ENCODE measurements around the gene VASN.
"Not testable (repeated sequence)": the region's sequence is repeated elsewhere in the genome, so short reads cannot be mapped to it uniquely, and the experiment has no call there.

The VASN gene

GRCh38 chr16:4337540-4338088 is 34.0 kb upstream of the VASN start:
- no peak for DNase-seq

GRCh38 chr16:4338125-4338582 is 33.5 kb upstream of the VASN start:
- DNase-seq, result no peak

- DNase-seq, result no peak
These were observed 32.8 kb upstream of the VASN start for GRCh38 chr16:4338712-4339299.

- DNase-seq, result no peak
These were observed 32.2 kb upstream of the VASN start for GRCh38 chr16:4339455-4339854.

- DNase-seq, result no peak
These were observed 31.7 kb upstream of the VASN start for GRCh38 chr16:4339909-4340308.

- DNase-seq, result no peak
These were observed 31.2 kb upstream of the VASN start for GRCh38 chr16:4340443-4340842.

GRCh38 chr16:4341250-4341649 is 30.4 kb upstream of the VASN start:
- no peak for DNase-seq

GRCh38 chr16:4342866-4343744 is 28.5 kb upstream of the VASN start:
- no peak for DNase-seq

GRCh38 chr16:4344300-4344982 is 27.2 kb upstream of the VASN start:
- DNase-seq, result not testable (repeated sequence)

- no peak for DNase-seq
These were observed 26.4 kb upstream of the VASN start for GRCh38 chr16:4344983-4345835.

- DNase-seq, result no peak
These were observed 25.5 kb upstream of the VASN start for GRCh38 chr16:4345836-4346781.

GRCh38 chr16:4347010-4347409 is 24.6 kb upstream of the VASN start:
- no peak for DNase-seq

- no peak for DNase-seq
These were observed 23.7 kb upstream of the VASN start for GRCh38 chr16:4347765-4348509.

GRCh38 chr16:4349332-4349731 is 22.3 kb upstream of the VASN start:
- no peak for DNase-seq

GRCh38 chr16:4350365-4350786 is 21.3 kb upstream of the VASN start:
- no peak for DNase-seq

GRCh38 chr16:4350787-4351659 is 20.6 kb upstream of the VASN start, which contains the start of gene PAM16:
TSS of gene PAM16 (minus strand) at chr16:4351321. CDS start at chr16:4351234, 87 bp downstream.
- DNase-seq, result peak; percentile 99

GRCh38 chr16:4351880-4352279 is 19.8 kb upstream of the VASN start:
- DNase-seq, result no peak

GRCh38 chr16:4352843-4353242 is 18.8 kb upstream of the VASN start:
- no peak for DNase-seq

GRCh38 chr16:4353675-4354074 is 18.0 kb upstream of the VASN start:
- no peak for DNase-seq
